ENCODE results near the gene LIN37.
A peak's percentile ranks its signal among the peaks of the same experiment; 100 is the strongest.

LIN37 gene

GRCh38 chr19:35796645-35797542 is 48.5 kb downstream of the LIN37 start:
- no peak for DNase-seq (ENCODE audit: low read depth)
- H3K4me3 ChIP-seq (ENCODE audit: low read depth, low read length) = no peak overlapping the region
- TF ChIP-seq CTCF (conservative IDR thresholded peaks at IDR 0.05; ENCODE audit: low read depth, low read length) = no peak

GRCh38 chr19:35797663-35798062 is 49.3 kb downstream of the LIN37 start:
- TF ChIP-seq CTCF (conservative IDR thresholded peaks at IDR 0.05; ENCODE audit: low read depth, low read length) = no peak
- peak; percentile 7 for DNase-seq (ENCODE audit: low read depth)

GRCh38 chr19:35801828-35802227 is 53.5 kb downstream of the LIN37 start:
- TF ChIP-seq CTCF (conservative IDR thresholded peaks at IDR 0.05; ENCODE audit: low read depth, low read length) = no peak
- no peak for DNase-seq (ENCODE audit: low read depth)
- H3K4me3 ChIP-seq (ENCODE audit: low read depth, low read length) = no peak overlapping the region

More at GRCh38 chr19:35797663-35798062, 49.3 kb downstream of the LIN37 start:
- H3K4me3 ChIP-seq (ENCODE audit: low read depth, low read length) = no peak overlapping the region
